Lung microvascular endothelial cell (primary cell): ENCODE results near the gene KRT16. TPM values are rescaled to one million over a fixed set of nuclear protein-coding genes. Genes with fewer than 3 reads are reported as not detected.
"Not testable (repeated sequence)": the region's sequence is repeated elsewhere in the genome, so short reads cannot be mapped to it uniquely, and the experiment has no call there.

Experiments
- DNase-seq, 2 donors: peaks; one replicate each; pipeline versions ENCODE4 v3.0.0 to v3.0.0-alpha.2; 2010; ENCODE audit warnings: low read depth in 2 of 2
- total RNA-seq: library from RNA; depleted of rRNA; stranded (reverse); fragments of >200 nt; gene quantifications from 2 replicates; pipeline ENCODE4 v1.2.1, GENCODE V29; 2014

Gene KRT16
- total RNA-seq, 1 donor from 2014 or later, result not detected

GRCh38 chr17:41615454-41615853 lies 2.9 kb upstream of the KRT16 start:
- DNase-seq, result no peak

GRCh38 chr17:41614767-41615166 lies 2.2 kb upstream of the KRT16 start:
- not testable (repeated sequence) for DNase-seq

- no peak for DNase-seq
Measured at GRCh38 chr17:41614098-41614497, 1.5 kb upstream of the KRT16 start.

- no peak for DNase-seq
Measured at GRCh38 chr17:41613277-41614082, 913 bp upstream of the KRT16 start.

GRCh38 chr17:41610965-41611640 lies 1.5 kb downstream of the KRT16 start:
- DNase-seq, result no peak

GRCh38 chr17:41610061-41610517 lies 2.5 kb downstream of the KRT16 start:
- not testable (repeated sequence) for DNase-seq

- not testable (repeated sequence) for DNase-seq
Measured at GRCh38 chr17:41606930-41607329, 5.6 kb downstream of the KRT16 start.

GRCh38 chr17:41602524-41602923 lies 10.0 kb downstream of the KRT16 start:
- no peak for DNase-seq

GRCh38 chr17:41600318-41600717 lies 12.2 kb downstream of the KRT16 start:
- DNase-seq, result no peak

GRCh38 chr17:41599680-41600079 lies 12.9 kb downstream of the KRT16 start:
- DNase-seq, result no peak

- DNase-seq, result no peak
Measured at GRCh38 chr17:41595585-41595984, 17.0 kb downstream of the KRT16 start.

- no peak for DNase-seq
Measured at GRCh38 chr17:41594363-41594915, 18.1 kb downstream of the KRT16 start.

GRCh38 chr17:41593306-41593981 lies 19.1 kb downstream of the KRT16 start:
- DNase-seq, result no peak

GRCh38 chr17:41592601-41593305 lies 19.8 kb downstream of the KRT16 start:
- no peak for DNase-seq

- no peak for DNase-seq
Measured at GRCh38 chr17:41589301-41589700, 23.3 kb downstream of the KRT16 start.

- no peak for DNase-seq
Measured at GRCh38 chr17:41588126-41588810, 24.3 kb downstream of the KRT16 start.

- DNase-seq, result no peak
Measured at GRCh38 chr17:41586863-41587495, 25.6 kb downstream of the KRT16 start, which contains the start of gene KRT14. KRT14 (minus strand) TSS chr17:41586895; CDS start chr17:41586834, 61 bp downstream.

- no peak for DNase-seq
Measured at GRCh38 chr17:41585301-41586056, 27.1 kb downstream of the KRT16 start.

- DNase-seq, result not testable (repeated sequence)
Measured at GRCh38 chr17:41584331-41584927, 28.1 kb downstream of the KRT16 start.
